ENCODE measurements around the gene PEX14. TPM values are rescaled to one million over a fixed set of nuclear protein-coding genes. Genes with fewer than 3 reads are reported as not detected.
A peak's percentile ranks its signal among the peaks of the same experiment; 100 is the strongest.

PEX14 gene
- polyA plus RNA-seq, 1 donor (not counting 4 experiments of a cell fraction or from before 2014, with no cell fraction given) = 8.4 TPM

DNA sequence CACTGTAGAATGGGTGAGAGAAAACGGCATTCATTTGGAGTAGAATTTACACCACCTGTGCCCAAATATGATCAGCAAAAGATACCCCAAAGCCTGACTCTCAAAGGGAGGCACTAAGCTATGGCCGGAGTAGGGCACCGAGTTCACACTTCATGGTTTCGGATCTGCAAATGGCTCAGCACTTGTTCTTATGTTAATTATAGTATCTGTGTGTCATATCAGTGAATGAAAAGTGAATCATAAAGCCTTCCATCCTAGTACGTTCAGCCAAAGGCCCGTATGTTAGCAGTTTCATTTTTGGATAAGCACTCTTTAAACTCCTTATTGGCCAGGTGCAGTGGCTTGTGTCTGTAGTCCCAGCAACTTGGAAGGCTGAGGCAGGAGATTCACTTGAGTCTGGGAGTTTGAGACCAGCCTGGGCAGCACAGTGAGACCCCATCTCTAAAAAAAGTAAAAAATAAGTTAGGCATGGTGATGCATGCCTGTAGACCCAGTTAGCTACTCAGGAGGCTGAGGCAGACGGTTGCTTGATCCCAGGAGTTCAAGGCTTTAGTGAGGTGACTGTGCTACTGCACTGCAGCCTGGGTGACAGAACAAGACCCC lies 29.9 kb upstream of the PEX14 start:
- Histone ChIP-seq H3K4me1 (ENCODE audit: control insufficient read depth, extremely low read depth, insufficient read depth, low read length) (peaks cover 13% of the 10 kb centered on the region), H3K4me3 (ENCODE audit: control insufficient read depth in 2 of 3, extremely low read depth in 1 of 3, insufficient read depth in 2 of 3, low read depth in 1 of 3, low read length in 3 of 3) (peak overlapping the region in 1 of 3 experiments; percentile 59), H3K9ac (ENCODE audit: control insufficient read depth, extremely low read depth, insufficient read depth, low read length) (peak overlapping the region; percentile 71), H3K36me3 (ENCODE audit: control insufficient read depth in 2 of 2, extremely low read depth in 1 of 2, insufficient read depth in 2 of 2, low read length in 2 of 2) (no peaks in the 10 kb centered on the region), H4K20me1 (ENCODE audit: control insufficient read depth, extremely low read depth, insufficient read depth, low read length) (no peaks in the 10 kb centered on the region), H3K27me3 (ENCODE audit: control insufficient read depth, extremely low read depth, insufficient read depth, low read length) (no peaks in the 10 kb centered on the region), H2AFZ (ENCODE audit: control insufficient read depth, low read length) (peak overlapping the region; percentile 19), H3K9me3 (ENCODE audit: control insufficient read depth, low read depth, low read length) (no peaks in the 10 kb centered on the region), H3K27ac (ENCODE audit: control insufficient read depth, insufficient read depth, low read length) (peak overlapping the region; percentile 90), H3K9me1 (ENCODE audit: control insufficient read depth, extremely low read depth, insufficient read depth, low read length) (no peaks in the 10 kb centered on the region), H3K4me2 (ENCODE audit: control insufficient read depth, extremely low read depth, insufficient read depth, low read depth, low read length) (peak overlapping the region; percentile 70), H3K79me2 (ENCODE audit: control insufficient read depth, insufficient read depth, low read length) (no peaks in the 10 kb centered on the region)
- TF ChIP-seq EZH2 (IDR thresholded peaks at IDR 0.05; ENCODE audit: low read length) = no peak
- TF ChIP-seq, protein P1, sequence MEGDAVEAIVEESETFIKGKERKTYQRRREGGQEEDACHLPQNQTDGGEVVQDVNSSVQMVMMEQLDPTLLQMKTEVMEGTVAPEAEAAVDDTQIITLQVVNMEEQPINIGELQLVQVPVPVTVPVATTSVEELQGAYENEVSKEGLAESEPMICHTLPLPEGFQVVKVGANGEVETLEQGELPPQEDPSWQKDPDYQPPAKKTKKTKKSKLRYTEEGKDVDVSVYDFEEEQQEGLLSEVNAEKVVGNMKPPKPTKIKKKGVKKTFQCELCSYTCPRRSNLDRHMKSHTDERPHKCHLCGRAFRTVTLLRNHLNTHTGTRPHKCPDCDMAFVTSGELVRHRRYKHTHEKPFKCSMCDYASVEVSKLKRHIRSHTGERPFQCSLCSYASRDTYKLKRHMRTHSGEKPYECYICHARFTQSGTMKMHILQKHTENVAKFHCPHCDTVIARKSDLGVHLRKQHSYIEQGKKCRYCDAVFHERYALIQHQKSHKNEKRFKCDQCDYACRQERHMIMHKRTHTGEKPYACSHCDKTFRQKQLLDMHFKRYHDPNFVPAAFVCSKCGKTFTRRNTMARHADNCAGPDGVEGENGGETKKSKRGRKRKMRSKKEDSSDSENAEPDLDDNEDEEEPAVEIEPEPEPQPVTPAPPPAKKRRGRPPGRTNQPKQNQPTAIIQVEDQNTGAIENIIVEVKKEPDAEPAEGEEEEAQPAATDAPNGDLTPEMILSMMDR (optimal IDR thresholded peaks at IDR 0.05 in 1 of 3, IDR thresholded peaks at IDR 0.05 in 1 of 3, conservative IDR thresholded peaks at IDR 0.05 in 1 of 3; ENCODE audit: extremely low read depth in 1 of 3, insufficient read depth in 2 of 3, low read length in 3 of 3) = no peak
- FAIRE-seq = no peak
- dilution Hi-C loops (cut with MboI; ENCODE audit: extremely low pct_ligation_motif_present, low sequenced_read_pairs) = no loop called here
- no peak for DNase-seq (ENCODE audit: low read depth, low spot score)

DNA sequence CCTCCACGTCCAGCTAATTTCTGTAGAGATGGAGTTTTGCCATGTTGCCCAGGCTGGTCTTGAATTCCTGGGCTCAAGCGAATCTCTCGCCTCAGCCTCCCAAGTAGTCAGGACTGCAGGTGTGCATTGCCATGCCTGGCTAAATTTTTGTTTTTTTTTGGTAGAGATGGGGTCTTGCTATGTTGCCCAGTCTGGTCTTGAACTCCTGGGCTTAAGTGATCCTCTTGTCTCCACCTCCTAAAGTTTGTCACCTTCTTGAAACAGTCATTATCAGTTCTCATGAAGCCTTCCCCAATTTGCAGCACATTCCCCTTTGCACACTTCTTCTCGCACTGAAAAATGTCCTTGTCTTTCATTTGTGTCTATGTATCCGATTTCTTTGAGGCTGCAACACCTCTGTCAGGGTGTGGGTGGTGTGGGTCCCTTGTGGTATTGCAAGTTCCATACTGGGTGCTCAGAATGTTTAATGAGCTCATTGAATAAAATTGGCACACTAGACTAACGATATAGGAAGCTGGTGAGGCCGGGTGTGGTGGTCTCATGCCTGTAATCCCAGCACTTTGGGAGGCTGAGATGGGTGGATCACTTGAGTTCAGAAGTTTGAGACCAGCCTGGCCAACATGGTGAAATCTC lies 27.8 kb upstream of the PEX14 start:
- DNase-seq (ENCODE audit: low read depth, low spot score) (no peak), FAIRE-seq (no peak)
- Histone ChIP-seq H3K36me3 (ENCODE audit: control insufficient read depth in 2 of 2, extremely low read depth in 1 of 2, insufficient read depth in 2 of 2, low read length in 2 of 2) (no peaks in the 10 kb centered on the region), H3K4me1 (ENCODE audit: control insufficient read depth, extremely low read depth, insufficient read depth, low read length) (peaks cover 25% of the 10 kb centered on the region), H3K9ac (ENCODE audit: control insufficient read depth, extremely low read depth, insufficient read depth, low read length) (no peak overlapping the region), H3K9me3 (ENCODE audit: control insufficient read depth, low read depth, low read length) (no peaks in the 10 kb centered on the region), H4K20me1 (ENCODE audit: control insufficient read depth, extremely low read depth, insufficient read depth, low read length) (no peaks in the 10 kb centered on the region), H3K27ac (ENCODE audit: control insufficient read depth, insufficient read depth, low read length) (no peak overlapping the region), H3K4me2 (ENCODE audit: control insufficient read depth, extremely low read depth, insufficient read depth, low read depth, low read length) (no peak overlapping the region), H3K4me3 (ENCODE audit: control insufficient read depth in 2 of 3, extremely low read depth in 1 of 3, insufficient read depth in 2 of 3, low read depth in 1 of 3, low read length in 3 of 3) (no peak overlapping the region), H3K27me3 (ENCODE audit: control insufficient read depth, extremely low read depth, insufficient read depth, low read length) (no peaks in the 10 kb centered on the region), H3K79me2 (ENCODE audit: control insufficient read depth, insufficient read depth, low read length) (no peaks in the 10 kb centered on the region), H2AFZ (ENCODE audit: control insufficient read depth, low read length) (no peak overlapping the region), H3K9me1 (ENCODE audit: control insufficient read depth, extremely low read depth, insufficient read depth, low read length) (no peaks in the 10 kb centered on the region)
- TF ChIP-seq EZH2 (IDR thresholded peaks at IDR 0.05; ENCODE audit: low read length) = no peak
- TF ChIP-seq, protein P1 (optimal IDR thresholded peaks at IDR 0.05 in 1 of 3, IDR thresholded peaks at IDR 0.05 in 1 of 3, conservative IDR thresholded peaks at IDR 0.05 in 1 of 3; ENCODE audit: extremely low read depth in 1 of 3, insufficient read depth in 2 of 3, low read length in 3 of 3) = no peak
- dilution Hi-C loops (cut with MboI; ENCODE audit: extremely low pct_ligation_motif_present, low sequenced_read_pairs) = no loop called here

Measured in keratinocyte (primary cell).